PC-3 (cell line): ENCODE data around the gene KLB. TPM values are rescaled to one million over a fixed set of nuclear protein-coding genes. Genes with fewer than 3 reads are reported as not detected.
"Not testable (repeated sequence)": the region's sequence is repeated elsewhere in the genome, so short reads cannot be mapped to it uniquely, and the experiment has no call there.

Experiments
- ATAC-seq: fragments of 200-7000 bp; cut with Tn5 transposase; 2 replicates; pipeline ENCODE4 v1.9.1; 2020; ENCODE audit warnings: mild to moderate bottlenecking, moderate library complexity
- BruUV-seq: library from RNA; stranded (reverse); fragments of 400-500 nt; replicated peaks from 2 replicates; lab custom pipeline; 2021; lab: Mats Ljungman, UMichigan
- CTCF ChIA-PET: fragments of 300-600 bp; sonication (Branson Sonifier 250); formaldehyde crosslinking; loops from one replicate; lab custom pipeline; 2022; ENCODE audit warnings: antibody characterized with exemption; lab: Charles Lee
- POLR2A ChIA-PET: fragments of 300-600 bp; sonication (Branson Sonifier 250); formaldehyde crosslinking; loops from one replicate; lab custom pipeline; 2022; ENCODE audit warnings: antibody characterized with exemption; ENCODE audit not compliant: unreplicated experiment; lab: Charles Lee
- DNase-seq: peaks from one replicate; pipeline ENCODE4 v3.0.0-alpha.2; 2015
- H2AFZ ChIP-seq: fragments of 300-600 bp; sonication (generic); 2 replicates; pipeline ENCODE4 v1.6.0; 2016; ENCODE audit warnings: antibody characterized with exemption, low read length
- H3F3A ChIP-seq: fragments of 300-600 bp; sonication (generic); one replicate; pipeline ENCODE4 v1.6.0; 2017; ENCODE audit warnings: antibody characterized with exemption, low read length, control low read depth, mild to moderate bottlenecking; ENCODE audit not compliant: unreplicated experiment
- H3K27ac ChIP-seq: fragments of 300-600 bp; sonication (generic); 2 replicates; pipeline ENCODE4 v1.5.1; 2016; ENCODE audit warnings: mild to moderate bottlenecking, low read length
- H3K27me3 ChIP-seq: fragments of 300-600 bp; sonication (generic); 2 replicates; pipeline ENCODE4 v1.6.1; 2016; ENCODE audit warnings: low read length, mixed read lengths
- H3K36me3 ChIP-seq: fragments of 300-600 bp; sonication (generic); 2 replicates; pipeline ENCODE4 v1.6.1; 2016; ENCODE audit warnings: low read depth, mixed run types, low read length, mixed read lengths
- H3K4me1 ChIP-seq: fragments of 300-600 bp; sonication (generic); 2 replicates; pipeline ENCODE4 v1.5.1; 2016; ENCODE audit warnings: low read length; ENCODE audit not compliant: insufficient read depth
- H3K4me2 ChIP-seq: fragments of 300-600 bp; sonication (generic); 2 replicates; pipeline ENCODE4 v1.6.0; 2016; ENCODE audit warnings: low read length
- H3K4me3 ChIP-seq: fragments of 300-600 bp; sonication (generic); 2 replicates; pipeline ENCODE4 v1.5.1; 2016; ENCODE audit warnings: mild to moderate bottlenecking, low read length, mixed read lengths
- H3K79me2 ChIP-seq: fragments of 300-600 bp; sonication (generic); 2 replicates; pipeline ENCODE4 v1.6.1; 2017; ENCODE audit warnings: low read length, mixed read lengths
- H3K9ac ChIP-seq: fragments of 300-600 bp; sonication (generic); 2 replicates; pipeline ENCODE4 v1.6.0; 2016; ENCODE audit warnings: mild to moderate bottlenecking, low read length
- H3K9me2 ChIP-seq: fragments of 300-600 bp; sonication (generic); replicated peaks from 2 replicates; pipeline ENCODE4 v1.6.1; 2016; ENCODE audit warnings: mixed run types, low read length, mixed read lengths
- H3K9me3 ChIP-seq: fragments of 300-600 bp; sonication (generic); 2 replicates; pipeline ENCODE4 v1.6.1; 2016; ENCODE audit warnings: low read length, mixed read lengths
- H4K20me1 ChIP-seq: fragments of 300-600 bp; sonication (generic); 2 replicates; pipeline ENCODE4 v1.6.1; 2016; ENCODE audit warnings: low read length, mixed read lengths
- EZH2 ChIP-seq: fragments of 300-600 bp; sonication (generic); IDR thresholded peaks from one replicate; pipeline ENCODE4 v1.6.1; 2017; ENCODE audit warnings: antibody characterized with exemption, mild to moderate bottlenecking, low read length; ENCODE audit not compliant: unreplicated experiment
- EZH2phosphoT487 ChIP-seq: fragments of 300-600 bp; sonication (generic); IDR thresholded peaks from 2 replicates; pipeline ENCODE4 v1.6.1; 2018; ENCODE audit warnings: mild to moderate bottlenecking, antibody characterized with exemption, low read length, borderline replicate concordance
- intact Hi-C: fragments of 100-400 bp; cut with micrococcal nuclease; formaldehyde crosslinking; loops from 2 replicates; pipeline ENCODE4 v1.9.0; 2023
- total RNA-seq: library from RNA; depleted of rRNA; stranded (reverse); fragments of >200 nt; gene quantifications from 2 replicates; pipeline ENCODE4 v1.2.3, GENCODE V29; 2014
- TF ChIP-seq, protein P1 (sequence below): fragments of 300-600 bp; sonication (generic); conservative IDR thresholded peaks from 2 replicates; pipeline ENCODE4 v1.5.1; 2017; ENCODE audit warnings: antibody characterized with exemption, low read depth, mild to moderate bottlenecking, low read length

Gene KLB
- total RNA-seq, 1 experiment from 2014 or later: not detected

DNA sequence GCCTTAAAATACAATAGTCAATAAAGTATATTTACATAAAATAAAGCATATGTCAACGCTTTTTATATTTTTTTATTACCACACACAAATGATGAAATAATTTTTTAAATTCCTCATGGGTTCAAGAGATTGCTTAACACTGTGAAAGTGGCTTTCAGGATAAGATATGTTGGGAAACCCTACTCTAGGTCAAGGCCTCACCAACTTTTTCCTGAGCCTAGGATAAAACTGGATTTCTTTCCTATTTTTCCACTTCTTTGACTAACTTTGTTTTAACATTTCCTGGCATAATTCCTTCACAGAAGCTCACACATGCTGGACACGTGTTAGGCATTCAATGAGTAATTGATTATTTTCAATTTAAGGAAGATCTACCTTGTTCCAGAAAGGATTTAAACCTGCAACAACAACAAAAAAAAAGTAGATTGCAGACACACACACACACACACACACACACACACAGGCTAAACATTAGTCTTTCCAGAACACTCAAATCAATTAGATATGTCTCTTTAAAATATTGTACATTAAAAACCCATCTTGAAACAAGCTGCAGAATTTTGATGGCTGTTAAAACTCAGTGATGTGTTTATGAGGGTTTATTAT, 9.1 kb downstream of the KLB start:
- Histone ChIP-seq H3K4me3 (no peak overlapping the region), H2AFZ (no peak overlapping the region), H3K9ac (no peak overlapping the region), H4K20me1 (no peaks in the 10 kb centered on the region), H3K9me3 (no peaks in the 10 kb centered on the region), H3K79me2 (no peaks in the 10 kb centered on the region), H3K36me3 (no peaks in the 10 kb centered on the region), H3K4me1 (no peaks in the 10 kb centered on the region), H3K9me2 (no peaks in the 10 kb centered on the region), H3K4me2 (no peak overlapping the region), H3F3A (no peaks in the 10 kb centered on the region), H3K27ac (no peak overlapping the region), H3K27me3 (no peaks in the 10 kb centered on the region)
- ChIA-PET CTCF (no interaction called here), POLR2A (no interaction called here)
- BruUV-seq: no TSS peak
- DNase-seq (no peak), ATAC-seq (no peak)
- intact Hi-C loops: no loop called here
- TF ChIP-seq EZH2: no peak
- TF ChIP-seq, protein P1, sequence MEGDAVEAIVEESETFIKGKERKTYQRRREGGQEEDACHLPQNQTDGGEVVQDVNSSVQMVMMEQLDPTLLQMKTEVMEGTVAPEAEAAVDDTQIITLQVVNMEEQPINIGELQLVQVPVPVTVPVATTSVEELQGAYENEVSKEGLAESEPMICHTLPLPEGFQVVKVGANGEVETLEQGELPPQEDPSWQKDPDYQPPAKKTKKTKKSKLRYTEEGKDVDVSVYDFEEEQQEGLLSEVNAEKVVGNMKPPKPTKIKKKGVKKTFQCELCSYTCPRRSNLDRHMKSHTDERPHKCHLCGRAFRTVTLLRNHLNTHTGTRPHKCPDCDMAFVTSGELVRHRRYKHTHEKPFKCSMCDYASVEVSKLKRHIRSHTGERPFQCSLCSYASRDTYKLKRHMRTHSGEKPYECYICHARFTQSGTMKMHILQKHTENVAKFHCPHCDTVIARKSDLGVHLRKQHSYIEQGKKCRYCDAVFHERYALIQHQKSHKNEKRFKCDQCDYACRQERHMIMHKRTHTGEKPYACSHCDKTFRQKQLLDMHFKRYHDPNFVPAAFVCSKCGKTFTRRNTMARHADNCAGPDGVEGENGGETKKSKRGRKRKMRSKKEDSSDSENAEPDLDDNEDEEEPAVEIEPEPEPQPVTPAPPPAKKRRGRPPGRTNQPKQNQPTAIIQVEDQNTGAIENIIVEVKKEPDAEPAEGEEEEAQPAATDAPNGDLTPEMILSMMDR: no peak
- TF ChIP-seq EZH2phosphoT487: no peak

DNA sequence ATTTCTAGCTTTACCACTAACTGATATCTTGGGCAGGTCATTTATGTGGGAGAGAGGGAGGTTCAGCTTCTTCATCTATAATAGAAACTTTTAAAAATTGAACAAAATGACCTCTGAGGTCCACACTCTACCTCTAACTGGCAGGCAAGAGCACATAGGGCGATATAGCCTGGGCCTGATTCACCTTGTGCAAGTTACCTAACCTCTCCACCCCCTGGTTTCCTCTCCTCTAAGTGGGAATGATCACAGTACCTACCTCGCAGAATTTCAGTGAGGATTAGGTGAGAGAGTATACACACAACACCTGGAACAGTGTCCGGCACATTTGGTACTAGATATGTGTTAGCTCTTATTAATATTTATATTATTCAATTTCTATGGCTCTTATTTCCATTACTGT, 15.5 kb downstream of the KLB start:
- Histone ChIP-seq H4K20me1 (no peaks in the 10 kb centered on the region), H3K79me2 (no peaks in the 10 kb centered on the region), H3K36me3 (no peaks in the 10 kb centered on the region), H3K27ac (no peak overlapping the region), H3K9me2 (no peaks in the 10 kb centered on the region), H3K4me1 (no peaks in the 10 kb centered on the region), H3K4me2 (no peak overlapping the region), H2AFZ (no peak overlapping the region), H3K4me3 (no peak overlapping the region), H3F3A (no peaks in the 10 kb centered on the region), H3K9me3 (no peaks in the 10 kb centered on the region), H3K27me3 (no peaks in the 10 kb centered on the region), H3K9ac (no peak overlapping the region)
- BruUV-seq: no TSS peak
- CTCF ChIA-PET: no interaction called here
- ATAC-seq: no peak
- no peak for DNase-seq
- POLR2A ChIA-PET: no interaction called here
- intact Hi-C loops: no loop called here
- TF ChIP-seq EZH2: no peak
- TF ChIP-seq, protein P1: no peak
- TF ChIP-seq EZH2phosphoT487: no peak

DNA sequence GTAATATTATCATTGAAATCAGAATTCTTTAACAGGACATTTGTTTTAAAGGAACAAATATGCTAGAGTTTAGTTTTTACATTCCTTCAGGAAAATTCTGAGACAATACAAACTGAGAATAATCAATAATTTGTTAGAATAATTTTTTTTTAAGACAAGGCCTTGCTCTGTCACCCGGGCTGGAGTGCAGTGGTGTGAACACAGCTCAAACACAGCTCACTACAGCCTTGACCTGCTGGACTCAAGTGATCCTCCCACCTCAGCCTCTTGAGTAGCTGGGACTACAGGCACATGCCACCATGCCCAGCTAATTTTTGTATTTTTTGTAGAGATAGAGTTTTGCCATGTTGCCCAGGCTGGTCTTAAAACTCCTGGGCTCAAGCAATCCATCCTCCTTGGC, 18.6 kb downstream of the KLB start:
- CTCF ChIA-PET, POLR2A ChIA-PET: not testable (repeated sequence)

More for the DNA sequence above, 18.6 kb downstream of the KLB start:
- H3K4me1 ChIP-seq, H3F3A ChIP-seq, H3K9me3 ChIP-seq, H3K4me2 ChIP-seq, H4K20me1 ChIP-seq, DNase-seq, H3K9me2 ChIP-seq, H3K4me3 ChIP-seq, H3K79me2 ChIP-seq, H3K9ac ChIP-seq, intact Hi-C loops, BruUV-seq, H3K36me3 ChIP-seq, H2AFZ ChIP-seq, H3K27ac ChIP-seq, ATAC-seq, H3K27me3 ChIP-seq: not testable (repeated sequence)
